Tibial nerve (tissue), 4 donors: Measurements from ENCODE around the gene OCLN. TPM values are rescaled to one million over a fixed set of nuclear protein-coding genes. Genes with fewer than 3 reads are reported as not detected.

ENCODE experiments used
- DNase-seq, 2 donors: peaks; one replicate each; pipeline ENCODE4 v3.0.0-alpha.2; 2019; ENCODE audit warnings: low spot score in 2 of 2
- H3K27ac ChIP-seq, 4 donors: fragments of 200-600 bp; sonication (generic) in 3 of 4; one replicate each; pipeline ENCODE4 v1.5.1; 2017 to 2019; ENCODE audit warnings: mild to moderate bottlenecking in 1 of 4
- H3K27me3 ChIP-seq, 2 donors: fragments of 200-600 bp; sonication (generic) in 1 of 2; one replicate each; pipeline versions ENCODE4 v1.5.1 to v1.6.0; 2017 to 2019
- H3K36me3 ChIP-seq, 3 donors: fragments of 200-600 bp; sonication (generic); one replicate each; pipeline ENCODE4 v1.5.1; 2018 to 2019
- H3K4me1 ChIP-seq, 4 donors: fragments of 200-600 bp; sonication (generic) in 3 of 4; one replicate each; pipeline ENCODE4 v1.5.1; 2017 to 2019
- H3K4me3 ChIP-seq, 4 donors: fragments of 200-600 bp; sonication (generic) in 3 of 4; one replicate each; pipeline ENCODE4 v1.5.1; 2017 to 2019; ENCODE audit warnings: mild to moderate bottlenecking in 1 of 4, moderate library complexity in 1 of 4
- H3K9me3 ChIP-seq, 4 donors: fragments of 200-600 bp; sonication (generic) in 3 of 4; one replicate each; pipeline ENCODE4 v1.5.1; 2017 to 2019
- EP300 ChIP-seq, 2 donors: sonication (generic); formaldehyde crosslinking; IDR thresholded peaks; one replicate each; pipeline ENCODE4 v1.6.1; 2017; ENCODE audit warnings: antibody characterized with exemption in 2 of 2, mild to moderate bottlenecking in 1 of 2
- POLR2A ChIP-seq, 2 donors: fragments of 450-650 bp; IDR thresholded peaks; one replicate each; pipeline ENCODE4 v1.6.1; 2017; ENCODE audit warnings: antibody characterized with exemption in 2 of 2, mild to moderate bottlenecking in 2 of 2, moderate library complexity in 2 of 2
- WGBS, 2 donors: methylation state at CpG; one replicate each; pipeline ENCODE4 v1.1.5; 2018; 5-methylcytosine and 5-hydroxymethylcytosine counted together
- total RNA-seq, 4 donors: library from RNA; depleted of rRNA; stranded (reverse); fragments of >200 nt; gene quantifications; one replicate each; pipeline ENCODE4 v1.1.0, GENCODE V29; 2016
- TF ChIP-seq, protein P1 (sequence below), 5 experiments: fragments of 200-600 bp in 3 of 5; fragments of 450-650 bp in 2 of 5; sonication (generic) in 3 of 5; IDR thresholded peaks; one replicate each; pipeline ENCODE4 v1.5.1; 2016 to 2019; ENCODE audit warnings: antibody characterized with exemption in 5 of 5, mild to moderate bottlenecking in 3 of 5, moderate library complexity in 2 of 5

OCLN gene
- total RNA-seq, 4 donors from 2014 or later: 8.1 to 13.8 (median 9.2) TPM

DNA sequence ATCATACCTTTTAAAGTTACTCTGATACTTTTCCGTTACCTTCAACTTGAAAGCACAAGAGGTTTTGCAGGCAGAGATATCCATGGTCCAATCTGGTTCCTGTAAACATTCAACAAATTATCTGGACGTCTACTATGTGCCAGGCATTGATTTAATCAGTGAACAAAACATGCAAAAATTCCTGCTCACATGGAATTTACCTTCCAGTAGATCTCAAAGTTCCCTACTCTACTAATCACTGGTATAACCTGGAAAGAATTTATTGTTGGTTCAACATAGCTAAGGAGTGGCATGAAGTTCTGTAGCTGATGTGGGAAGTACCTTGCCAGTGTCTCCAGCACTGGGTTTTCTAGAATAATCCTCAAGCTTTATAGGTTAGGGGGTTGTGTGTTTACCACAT, 9.8 kb downstream of the OCLN start:
- Histone ChIP-seq H3K4me1 (no peaks in the 10 kb centered on the region), H3K27ac (no peak overlapping the region)

GRCh38 chr5:69502767-69503488, 10.3 kb downstream of the OCLN start:
- Histone ChIP-seq H3K27me3 (no peaks in the 10 kb centered on the region), H3K4me1 (no peaks in the 10 kb centered on the region), H3K9me3 (no peaks in the 10 kb centered on the region), H3K27ac (no peak overlapping the region), H3K4me3 (no peak overlapping the region), H3K36me3 (no peaks in the 10 kb centered on the region)
- DNase-seq: no peak
- TF ChIP-seq EP300 (IDR thresholded peaks at IDR 0.05) (no peak), POLR2A (IDR thresholded peaks at IDR 0.05) (no peak)
- TF ChIP-seq, protein P1, sequence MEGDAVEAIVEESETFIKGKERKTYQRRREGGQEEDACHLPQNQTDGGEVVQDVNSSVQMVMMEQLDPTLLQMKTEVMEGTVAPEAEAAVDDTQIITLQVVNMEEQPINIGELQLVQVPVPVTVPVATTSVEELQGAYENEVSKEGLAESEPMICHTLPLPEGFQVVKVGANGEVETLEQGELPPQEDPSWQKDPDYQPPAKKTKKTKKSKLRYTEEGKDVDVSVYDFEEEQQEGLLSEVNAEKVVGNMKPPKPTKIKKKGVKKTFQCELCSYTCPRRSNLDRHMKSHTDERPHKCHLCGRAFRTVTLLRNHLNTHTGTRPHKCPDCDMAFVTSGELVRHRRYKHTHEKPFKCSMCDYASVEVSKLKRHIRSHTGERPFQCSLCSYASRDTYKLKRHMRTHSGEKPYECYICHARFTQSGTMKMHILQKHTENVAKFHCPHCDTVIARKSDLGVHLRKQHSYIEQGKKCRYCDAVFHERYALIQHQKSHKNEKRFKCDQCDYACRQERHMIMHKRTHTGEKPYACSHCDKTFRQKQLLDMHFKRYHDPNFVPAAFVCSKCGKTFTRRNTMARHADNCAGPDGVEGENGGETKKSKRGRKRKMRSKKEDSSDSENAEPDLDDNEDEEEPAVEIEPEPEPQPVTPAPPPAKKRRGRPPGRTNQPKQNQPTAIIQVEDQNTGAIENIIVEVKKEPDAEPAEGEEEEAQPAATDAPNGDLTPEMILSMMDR (IDR thresholded peaks at IDR 0.05): no peak
- 65 to 68% methylated on average over 7 of the region's 7 CpGs for WGBS, 2 donors

More for the DNA sequence above, 9.8 kb downstream of the OCLN start:
- DNase-seq: no peak
- 41 to 44% methylated on average over 2 of the region's 2 CpGs for WGBS, 2 donors
- H3K36me3 ChIP-seq: no peaks in the 10 kb centered on the region
- no peaks in the 10 kb centered on the region for H3K27me3 ChIP-seq
- no peak overlapping the region for H3K4me3 ChIP-seq
- no peaks in the 10 kb centered on the region for H3K9me3 ChIP-seq
- TF ChIP-seq EP300 (IDR thresholded peaks at IDR 0.05): no peak
- no peak for TF ChIP-seq POLR2A (IDR thresholded peaks at IDR 0.05)
- TF ChIP-seq, protein P1 (IDR thresholded peaks at IDR 0.05): no peak

DNA sequence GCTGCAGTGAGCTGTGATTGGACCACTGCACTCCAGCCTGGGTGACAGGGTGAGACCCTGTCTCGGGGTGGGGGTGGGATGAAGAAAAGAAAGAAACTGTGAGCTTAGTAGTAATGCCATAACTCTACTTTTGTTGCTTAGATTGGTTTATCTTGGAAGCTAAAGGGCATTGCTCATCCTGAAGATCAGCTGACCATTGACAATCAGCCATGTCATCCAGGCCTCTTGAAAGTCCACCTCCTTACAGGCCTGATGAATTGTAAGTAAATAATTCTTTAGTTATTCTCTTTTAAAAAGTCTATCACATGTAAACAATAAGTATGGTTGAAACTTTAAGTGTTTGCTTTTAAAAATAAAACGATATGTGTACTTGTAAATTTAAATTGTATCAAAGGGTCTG, 11.4 kb downstream of the OCLN start:
- DNase-seq: no peak
- Histone ChIP-seq H3K27me3 (no peaks in the 10 kb centered on the region), H3K9me3 (no peaks in the 10 kb centered on the region), H3K4me3 (no peak overlapping the region), H3K4me1 (no peaks in the 10 kb centered on the region), H3K36me3 (no peaks in the 10 kb centered on the region), H3K27ac (no peak overlapping the region)
- 77 to 81% methylated on average over 2 of the region's 2 CpGs for WGBS, 2 donors
- TF ChIP-seq EP300 (IDR thresholded peaks at IDR 0.05): no peak
- TF ChIP-seq, protein P1 (IDR thresholded peaks at IDR 0.05): no peak
- TF ChIP-seq POLR2A (IDR thresholded peaks at IDR 0.05): no peak

DNA sequence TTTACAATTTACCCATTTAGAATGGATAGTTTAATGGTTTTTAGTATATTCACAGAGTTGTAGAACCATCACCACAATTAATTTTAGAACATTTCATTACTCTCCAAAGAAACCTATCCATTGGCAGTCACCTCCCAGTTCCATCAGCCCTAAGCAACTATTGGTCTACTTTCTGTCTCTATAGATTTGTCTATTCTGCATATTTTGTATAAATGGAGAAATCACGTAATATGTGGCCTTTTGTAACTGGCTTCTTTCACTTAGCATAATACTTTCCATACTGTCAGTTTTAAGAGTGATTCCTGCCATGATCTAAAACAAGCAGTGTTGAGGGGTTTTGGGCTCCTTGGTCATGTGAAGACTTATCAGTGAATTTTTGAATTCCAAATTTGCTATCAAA, 12.7 kb downstream of the OCLN start:
- no peak overlapping the region for H3K27ac ChIP-seq
- 91 to 95% methylated on average over 1 of the region's 1 CpG for WGBS, 2 donors
- H3K27me3 ChIP-seq: no peaks in the 10 kb centered on the region
- TF ChIP-seq EP300 (IDR thresholded peaks at IDR 0.05) (no peak), POLR2A (IDR thresholded peaks at IDR 0.05) (no peak)
- TF ChIP-seq, protein P1 (IDR thresholded peaks at IDR 0.05): no peak
- H3K36me3 ChIP-seq: no peaks in the 10 kb centered on the region
- DNase-seq: no peak
- no peaks in the 10 kb centered on the region for H3K9me3 ChIP-seq
- H3K4me1 ChIP-seq: no peaks in the 10 kb centered on the region
- H3K4me3 ChIP-seq: no peak overlapping the region

GRCh38 chr5:69509212-69509611, 16.6 kb downstream of the OCLN start:
- WGBS, 2 donors: 90 to 94% methylated on average over 6 of the region's 6 CpGs

More at GRCh38 chr5:69509212-69509611, 16.6 kb downstream of the OCLN start:
- no peak for TF ChIP-seq POLR2A (IDR thresholded peaks at IDR 0.05)
- TF ChIP-seq, protein P1 (IDR thresholded peaks at IDR 0.05): no peak
- no peak for TF ChIP-seq EP300 (IDR thresholded peaks at IDR 0.05)
- Histone ChIP-seq H3K4me1 (peaks cover 0 to 3% (median 0%) of the 10 kb centered on the region in 4 donors), H3K36me3 (no peaks in the 10 kb centered on the region), H3K4me3 (no peak overlapping the region), H3K27ac (no peak overlapping the region), H3K9me3 (no peaks in the 10 kb centered on the region), H3K27me3 (no peaks in the 10 kb centered on the region)
- DNase-seq: no peak
